Hepatocyte (in vitro differentiated cells): ENCODE results near the gene TBX5.

Experiments
- CTCF ChIP-seq: fragments of 200-600 bp; sonication (generic); IDR thresholded peaks from 2 replicates; pipeline ENCODE4 v1.5.1; 2016; ENCODE audit warnings: antibody characterized with exemption, mild to moderate bottlenecking; ENCODE audit not compliant: poor library complexity
- EZH2 ChIP-seq: fragments of 200-600 bp; sonication (generic); IDR thresholded peaks from 2 replicates; pipeline ENCODE4 v1.6.1; 2016; ENCODE audit warnings: antibody characterized with exemption, mild to moderate bottlenecking, borderline replicate concordance
- EZH2phosphoT487 ChIP-seq: fragments of 200-600 bp; sonication (generic); IDR thresholded peaks from one replicate; pipeline ENCODE4 v1.6.1; 2018; ENCODE audit warnings: antibody characterized with exemption, mild to moderate bottlenecking, low read depth, moderate library complexity; ENCODE audit not compliant: unreplicated experiment, severe bottlenecking

GRCh38 chr12:114441039-114441383 is 35.1 kb upstream of the TBX5 start:
- TF ChIP-seq CTCF (no peak), EZH2 (no peak), EZH2phosphoT487 (no peak)
